GM12865 (cell line): ENCODE data around the gene TGFBRAP1.

Source experiments
- DNase-seq: peaks from one replicate; pipeline ENCODE4 v3.0.0; 2010; ENCODE audit warnings: low read depth
- H3K4me3 ChIP-seq: 2 replicates; pipeline ENCODE4 v1.5.1; 2011; ENCODE audit warnings: mild to moderate bottlenecking, low read depth, low read length, control low read depth
- TF ChIP-seq, protein P1 (sequence below): IDR thresholded peaks from 2 replicates; pipeline ENCODE4 v1.5.1; 2011; ENCODE audit warnings: low read length, control low read depth, low read depth, inconsistent platforms; ENCODE audit not compliant: insufficient read depth; ENCODE audit errors: missing control alignments

Gene TGFBRAP1

DNA sequence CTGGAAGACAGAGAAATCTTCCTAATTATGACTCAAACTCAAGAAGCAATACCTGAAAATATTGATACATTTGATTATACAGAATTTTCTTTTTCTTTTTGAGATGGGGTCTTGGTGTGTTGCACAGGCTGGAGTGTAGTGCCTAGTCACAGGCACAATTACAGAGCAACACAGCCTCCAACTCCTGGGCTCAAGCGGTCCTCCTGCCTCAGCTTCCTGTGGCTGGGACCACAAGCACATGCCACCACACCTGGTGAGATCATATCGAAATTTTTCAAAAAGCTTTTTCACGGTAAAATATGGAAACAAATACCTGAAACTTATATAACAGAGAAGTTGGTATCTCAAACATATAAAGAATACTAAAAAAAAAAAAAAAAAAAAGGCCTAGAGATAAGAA lies 27.9 kb downstream of the TGFBRAP1 start:
- no peak overlapping the region for H3K4me3 ChIP-seq
- DNase-seq, result no peak
- TF ChIP-seq, protein P1, sequence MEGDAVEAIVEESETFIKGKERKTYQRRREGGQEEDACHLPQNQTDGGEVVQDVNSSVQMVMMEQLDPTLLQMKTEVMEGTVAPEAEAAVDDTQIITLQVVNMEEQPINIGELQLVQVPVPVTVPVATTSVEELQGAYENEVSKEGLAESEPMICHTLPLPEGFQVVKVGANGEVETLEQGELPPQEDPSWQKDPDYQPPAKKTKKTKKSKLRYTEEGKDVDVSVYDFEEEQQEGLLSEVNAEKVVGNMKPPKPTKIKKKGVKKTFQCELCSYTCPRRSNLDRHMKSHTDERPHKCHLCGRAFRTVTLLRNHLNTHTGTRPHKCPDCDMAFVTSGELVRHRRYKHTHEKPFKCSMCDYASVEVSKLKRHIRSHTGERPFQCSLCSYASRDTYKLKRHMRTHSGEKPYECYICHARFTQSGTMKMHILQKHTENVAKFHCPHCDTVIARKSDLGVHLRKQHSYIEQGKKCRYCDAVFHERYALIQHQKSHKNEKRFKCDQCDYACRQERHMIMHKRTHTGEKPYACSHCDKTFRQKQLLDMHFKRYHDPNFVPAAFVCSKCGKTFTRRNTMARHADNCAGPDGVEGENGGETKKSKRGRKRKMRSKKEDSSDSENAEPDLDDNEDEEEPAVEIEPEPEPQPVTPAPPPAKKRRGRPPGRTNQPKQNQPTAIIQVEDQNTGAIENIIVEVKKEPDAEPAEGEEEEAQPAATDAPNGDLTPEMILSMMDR, result no peak

DNA sequence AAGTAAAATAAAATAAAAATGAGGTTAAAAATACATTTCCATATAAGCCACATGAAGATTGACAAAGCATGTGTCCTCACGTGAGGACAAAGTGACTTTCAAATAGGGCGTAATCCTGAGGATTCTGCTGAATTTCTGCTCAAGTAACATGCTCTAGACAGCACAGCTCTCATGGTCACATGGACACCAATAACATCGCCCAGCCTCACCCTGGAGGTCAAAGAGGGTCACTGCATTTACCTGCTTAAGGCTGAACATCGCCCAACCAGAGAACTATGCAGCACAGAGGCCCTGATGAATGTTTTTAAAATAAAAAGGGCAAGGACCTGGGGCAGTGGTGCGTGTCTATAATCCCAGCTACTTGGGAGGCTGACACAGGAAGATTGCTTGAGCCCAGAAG lies 30.2 kb downstream of the TGFBRAP1 start:
- DNase-seq, result peak; percentile 12

GRCh38 chr2:105298017-105298416 lies 31.5 kb downstream of the TGFBRAP1 start:
- no peak overlapping the region for H3K4me3 ChIP-seq
- TF ChIP-seq, protein P1, result no peak
- DNase-seq, result no peak

More for the DNA sequence above, 30.2 kb downstream of the TGFBRAP1 start:
- TF ChIP-seq, protein P1, result no peak
- H3K4me3 ChIP-seq, result no peak overlapping the region

DNA sequence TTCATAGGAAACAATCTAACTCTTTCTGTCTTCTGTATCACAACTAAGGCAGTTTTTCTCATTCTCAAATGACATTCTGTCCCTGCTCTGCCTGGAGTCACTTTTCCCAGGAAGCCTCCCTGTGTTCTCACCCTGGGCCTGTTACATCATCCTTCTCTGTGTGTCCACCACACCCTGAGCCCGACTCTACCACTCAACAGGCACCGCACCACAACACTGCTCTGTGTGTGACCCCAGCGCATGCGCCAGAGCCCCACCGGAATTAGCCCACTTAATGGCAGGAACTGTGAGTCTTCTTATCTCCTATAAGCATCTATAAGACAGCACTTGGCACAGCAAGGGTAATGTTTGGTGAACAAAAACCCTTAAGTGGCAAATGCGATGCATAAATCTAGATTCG lies 32.3 kb downstream of the TGFBRAP1 start:
- TF ChIP-seq, protein P1, result no peak
- no peak overlapping the region for H3K4me3 ChIP-seq
- no peak for DNase-seq

GRCh38 chr2:105296017-105296611 lies 33.4 kb downstream of the TGFBRAP1 start:
- no peak overlapping the region for H3K4me3 ChIP-seq
- no peak for DNase-seq
- TF ChIP-seq, protein P1, result no peak

DNA sequence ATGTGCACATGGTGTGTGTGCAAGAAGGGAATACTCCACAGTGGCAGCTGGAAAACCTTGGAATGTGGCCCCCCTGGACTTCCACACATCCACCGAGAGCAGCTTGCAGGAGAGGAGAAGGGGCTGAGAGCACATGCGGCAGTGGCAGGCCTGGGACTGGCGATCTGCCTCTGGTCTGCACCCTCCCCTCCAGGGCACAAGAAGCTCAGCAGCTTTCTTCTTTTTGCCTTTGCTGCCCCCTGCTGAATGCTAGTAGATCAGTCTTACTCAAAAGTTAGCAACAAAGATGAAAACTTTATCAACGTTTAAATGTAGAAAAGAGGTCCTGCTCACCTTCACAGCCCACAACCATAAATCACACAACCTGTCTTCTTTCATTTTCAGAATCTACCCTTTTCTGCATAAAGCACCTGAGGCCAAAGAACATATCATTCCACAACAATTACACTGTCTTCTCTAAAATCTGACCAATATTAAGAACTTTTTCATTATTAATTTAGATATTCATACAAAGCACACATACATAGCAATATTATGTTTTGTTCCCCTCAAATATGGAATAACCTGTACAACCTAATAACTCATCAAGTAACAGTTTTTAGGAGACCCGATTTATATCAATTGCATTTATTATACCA lies 34.6 kb downstream of the TGFBRAP1 start:
- H3K4me3 ChIP-seq, result no peak overlapping the region
- DNase-seq, result peak; percentile 52
- TF ChIP-seq, protein P1, result peak; percentile 45

DNA sequence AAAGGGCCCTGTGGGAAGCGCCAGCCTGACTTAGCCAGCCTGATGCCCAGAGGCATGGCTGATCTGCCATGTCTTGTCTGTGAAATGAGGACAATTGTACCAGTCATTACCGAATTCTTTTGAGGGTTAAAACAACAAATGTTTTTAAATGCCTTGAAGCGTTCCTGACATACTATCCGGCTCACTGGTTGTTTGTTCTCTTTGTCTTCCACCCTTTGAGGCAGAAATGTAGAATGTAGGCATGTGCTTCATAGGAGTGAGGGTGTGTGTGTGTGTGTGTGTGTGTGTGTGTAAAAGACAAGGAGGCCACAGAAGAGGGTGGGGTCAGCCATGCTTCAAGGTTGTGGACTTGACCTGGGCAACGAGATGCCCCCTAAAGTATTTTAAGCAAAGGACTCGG lies 35.5 kb downstream of the TGFBRAP1 start:
- no peak for DNase-seq
- TF ChIP-seq, protein P1, result no peak
- no peak overlapping the region for H3K4me3 ChIP-seq
